T-helper 1 cell treated with Interleukin-12 subunit alpha and Interleukin-12 subunit beta and Interleukin-4 antibody, amounts not matched to agents 30 ng/mL and 1 ng/mL, for 36 hours (primary cell): Measurements from ENCODE around the gene KIF6. TPM values are rescaled to one million over a fixed set of nuclear protein-coding genes. Genes with fewer than 3 reads are reported as not detected.
"Not testable (repeated sequence)": the region's sequence is repeated elsewhere in the genome, so short reads cannot be mapped to it uniquely, and the experiment has no call there.

Experiments used
- intact Hi-C: fragments of 100-400 bp; cut with micrococcal nuclease; formaldehyde crosslinking; loops from one replicate; pipeline ENCODE4 v1.15.1; 2024
- total RNA-seq: library from RNA; stranded (reverse); gene quantifications from 2 replicates; pipeline ENCODE4 v1.2.3, GENCODE V29; 2022

KIF6 gene
- total RNA-seq, 1 donor from 2014 or later: 0.10 TPM

- intact Hi-C loops: no loop called here
Measured at GRCh38 chr6:39298061-39298460, 427.1 kb downstream of the KIF6 start.

DNA sequence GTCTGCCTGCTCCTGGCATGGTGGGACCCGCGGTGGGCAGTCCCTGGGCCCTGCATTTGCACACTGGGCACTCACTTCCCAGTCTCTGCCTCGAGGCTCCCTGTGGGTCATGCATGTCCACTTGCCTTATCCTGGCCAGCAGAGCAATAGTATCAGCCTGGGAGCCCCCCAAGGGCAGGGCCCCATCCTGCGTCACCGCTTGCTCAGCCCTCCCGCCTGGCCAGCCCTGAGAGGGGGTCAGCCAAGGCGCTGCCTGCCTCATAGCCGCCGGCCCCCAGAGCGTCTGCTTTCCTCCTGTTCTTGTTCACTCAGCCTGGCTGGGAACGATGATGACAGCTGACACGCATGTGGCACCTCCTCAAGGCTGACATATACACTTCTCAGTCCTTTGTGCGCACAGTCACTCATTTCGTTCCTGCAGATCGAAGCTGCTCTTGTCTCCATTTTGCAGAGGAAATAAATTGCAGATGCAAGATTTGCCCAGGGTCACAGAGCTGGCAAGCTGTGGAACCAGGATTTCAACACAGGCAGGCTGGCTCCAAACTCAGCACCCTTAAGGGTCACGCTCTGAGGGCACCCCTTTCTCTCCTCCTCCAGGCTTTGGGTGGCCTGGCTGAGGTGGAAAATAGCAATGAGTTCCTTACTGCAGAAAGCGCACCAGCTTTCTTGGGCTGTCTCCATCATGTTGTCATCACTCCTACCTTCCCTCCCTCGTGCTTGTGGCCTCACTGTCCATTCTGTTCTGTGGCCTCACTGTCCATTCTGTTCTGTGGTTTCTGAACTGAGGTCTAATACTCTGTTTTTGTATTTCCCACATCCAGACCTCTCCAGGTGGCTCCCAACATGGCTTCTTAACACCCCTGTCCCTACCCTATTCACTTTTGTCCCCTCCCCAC is 428.2 kb downstream of the KIF6 start:
- intact Hi-C loops: no loop called here

GRCh38 chr6:39295611-39296011 is 429.6 kb downstream of the KIF6 start:
- intact Hi-C loops: no loop called here

DNA sequence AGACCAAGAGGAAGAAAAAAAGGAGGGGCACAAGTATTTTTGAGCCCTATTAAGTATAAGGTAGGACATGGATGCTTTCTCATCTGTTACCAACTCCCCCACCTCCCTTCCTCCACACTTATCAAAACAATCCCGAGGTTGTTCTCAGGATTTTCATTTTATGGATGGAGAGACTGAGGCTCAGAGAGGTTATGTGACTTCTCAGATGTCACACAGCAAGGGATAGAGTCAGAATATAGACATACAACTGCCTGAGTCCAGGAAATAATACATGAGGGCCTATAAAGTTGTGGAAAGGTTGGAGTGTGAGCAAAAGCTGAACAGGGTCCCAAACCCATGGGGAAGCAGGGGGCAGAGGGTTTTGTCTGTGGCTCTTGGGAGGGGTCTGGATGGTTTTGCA is 430.3 kb downstream of the KIF6 start:
- intact Hi-C loops: no loop called here

- intact Hi-C loops: no loop called here
Measured at GRCh38 chr6:39294133-39294532, 431.1 kb downstream of the KIF6 start.

DNA sequence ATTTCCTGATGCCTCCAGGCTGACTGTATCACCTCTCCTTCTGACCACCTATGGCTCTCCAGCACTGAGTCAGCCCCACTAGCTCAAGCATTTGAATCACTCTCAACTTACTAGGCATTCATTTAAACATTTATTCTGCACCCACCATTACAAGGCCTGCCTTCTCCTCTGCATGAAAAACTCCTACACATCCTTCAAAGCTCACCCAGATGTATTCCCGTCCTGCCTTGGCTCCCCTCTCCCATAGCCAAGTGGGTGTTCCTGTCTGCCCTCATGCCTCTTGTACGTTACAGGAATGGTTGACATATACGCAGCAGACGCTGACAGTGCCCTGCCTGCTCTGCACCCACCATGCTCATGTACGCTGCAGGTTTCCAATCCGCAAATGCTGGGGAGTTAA is 432.6 kb downstream of the KIF6 start:
- intact Hi-C loops: no loop called here

- intact Hi-C loops: no loop called here
Measured at GRCh38 chr6:39289490-39289889, 435.7 kb downstream of the KIF6 start.

- intact Hi-C loops: no loop called here
Measured at GRCh38 chr6:39287601-39288000, 437.6 kb downstream of the KIF6 start.

DNA sequence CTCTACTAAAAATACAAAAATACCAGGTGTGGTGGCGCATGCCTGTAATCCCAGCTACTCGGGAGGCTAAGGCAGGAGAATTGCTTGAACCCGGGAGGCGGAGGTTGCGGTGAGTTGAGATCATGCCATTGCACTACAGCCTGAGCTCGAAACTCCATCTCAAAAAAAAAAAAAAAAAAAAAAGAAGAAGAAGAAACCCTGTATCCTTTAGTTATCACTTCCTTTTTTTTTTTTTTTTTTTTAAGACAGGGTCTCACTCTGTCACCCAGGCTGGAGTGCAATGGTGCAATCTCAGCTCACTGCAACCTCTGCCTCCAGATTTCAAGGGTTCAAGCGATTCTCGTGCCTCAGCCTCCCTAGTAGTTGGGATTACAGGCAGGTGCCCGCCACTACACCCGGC is 438.6 kb downstream of the KIF6 start:
- intact Hi-C loops: not testable (repeated sequence)

- intact Hi-C loops: no loop called here
Measured at GRCh38 chr6:39282774-39283173, 442.4 kb downstream of the KIF6 start.

GRCh38 chr6:39281312-39281980 is 443.8 kb downstream of the KIF6 start:
- intact Hi-C loops: no loop called here

- intact Hi-C loops: no loop called here
Measured at GRCh38 chr6:39280247-39280731, 444.9 kb downstream of the KIF6 start.

Other genes starting within 250 kb of the KIF6 start
- not detected in 2 replicates for gene DAAM2, start 67.0 kb upstream of the KIF6 start, total RNA-seq
- 0.37 TPM in 1 of 2 replicates, not detected in the other for gene MOCS1, start 209.1 kb upstream of the KIF6 start, total RNA-seq